Measurements from ENCODE around the gene PI4KA. TPM values are rescaled to one million over a fixed set of nuclear protein-coding genes. Genes with fewer than 3 reads are reported as not detected.

PI4KA gene
- total RNA-seq, 2 donors from 2014 or later, result 74.2 to 115 TPM

- 52% methylated on average over 3 of the region's 3 CpGs for WGBS
- intact Hi-C loops (cut with DNase I), result no loop called here
- no peak overlapping the region for H3K27ac ChIP-seq
- H3K4me3 ChIP-seq, result no peak overlapping the region
- no peaks in the 10 kb centered on the region for H3K9me3 ChIP-seq
- no peaks in the 10 kb centered on the region for H3K27me3 ChIP-seq (replicated peaks; ENCODE audit: insufficient read depth)
- no peak for DNase-seq (ENCODE audit: low spot score)
- TF ChIP-seq CTCF (IDR thresholded peaks at IDR 0.05), result no peak
- TF ChIP-seq POLR2AphosphoS5 (IDR thresholded peaks at IDR 0.05), result no peak
- H3K36me3 ChIP-seq, result peaks cover 2 to 15% of the 10 kb centered on the region in 2 donors
- H3K4me1 ChIP-seq (replicated peaks), result no peaks in the 10 kb centered on the region
Measured at GRCh38 chr22:20792966-20793728, 65.5 kb downstream of the PI4KA start.

- no peaks in the 10 kb centered on the region for H3K9me3 ChIP-seq
- H3K4me3 ChIP-seq, result no peak overlapping the region
- DNase-seq (ENCODE audit: low spot score), result no peak
- intact Hi-C loops (cut with DNase I), result no loop called here
- TF ChIP-seq CTCF (IDR thresholded peaks at IDR 0.05) (no peak), POLR2AphosphoS5 (IDR thresholded peaks at IDR 0.05) (no peak), POLR2A (IDR thresholded peaks at IDR 0.05) (no peak)
- no peaks in the 10 kb centered on the region for H3K27me3 ChIP-seq (replicated peaks; ENCODE audit: insufficient read depth)
- H3K27ac ChIP-seq, result no peak overlapping the region
- peaks cover 4 to 7% of the 10 kb centered on the region in 2 donors for H3K36me3 ChIP-seq
- WGBS, result 90% methylated on average over 12 of the region's 12 CpGs
- no peaks in the 10 kb centered on the region for H3K4me1 ChIP-seq (replicated peaks)
Measured at GRCh38 chr22:20792221-20792965, 66.2 kb downstream of the PI4KA start.

- peaks cover 0 to 4% of the 10 kb centered on the region in 2 donors for H3K36me3 ChIP-seq
Measured at GRCh38 chr22:20788627-20789344, 69.8 kb downstream of the PI4KA start.

More at GRCh38 chr22:20788627-20789344, 69.8 kb downstream of the PI4KA start:
- TF ChIP-seq POLR2A (IDR thresholded peaks at IDR 0.05), result no peak
- TF ChIP-seq CTCF (IDR thresholded peaks at IDR 0.05), result no peak
- TF ChIP-seq POLR2AphosphoS5 (IDR thresholded peaks at IDR 0.05), result no peak
- Histone ChIP-seq H3K27ac (no peak overlapping the region), H3K27me3 (replicated peaks; ENCODE audit: insufficient read depth) (no peaks in the 10 kb centered on the region), H3K9me3 (no peaks in the 10 kb centered on the region), H3K4me3 (no peak overlapping the region), H3K4me1 (replicated peaks) (no peaks in the 10 kb centered on the region)
- intact Hi-C loops (cut with DNase I), result no loop called here
- no peak for DNase-seq (ENCODE audit: low spot score)
- WGBS, result 96% methylated on average over 5 of the region's 5 CpGs

Data from prostate gland (tissue), 2 donors.